ENCODE results near the gene NFIX. TPM values are rescaled to one million over a fixed set of nuclear protein-coding genes. Genes with fewer than 3 reads are reported as not detected.

Gene NFIX
- total and polyA plus RNA-seq, 9 of the 15 experiments (the other 6 are each of a cell fraction or from before 2014, with no cell fraction given), result 0.28 to 26.8 (median 5.4) TPM

- DNase-seq (ENCODE audit: extremely low read depth in 1 of 4, low spot score in 3 of 4), result no peak
- Histone ChIP-seq H3K9me3 (replicated peaks; ENCODE audit: control insufficient read depth, insufficient read depth, low read depth, low read length) (no peaks in the 10 kb centered on the region), H3K27me3 (ENCODE audit: control insufficient read depth in 2 of 2, insufficient read depth in 2 of 2, low read length in 2 of 2) (no peaks in the 10 kb centered on the region), H3K27ac (ENCODE audit: extremely low read depth, low read depth, low read length) (no peak overlapping the region), H2AFZ (ENCODE audit: low read depth, low read length) (no peak overlapping the region), H3K9me1 (ENCODE audit: control insufficient read depth, insufficient read depth, low read length) (peaks cover 4% of the 10 kb centered on the region), H3K4me3 (no peak overlapping the region), H3K4me2 (ENCODE audit: insufficient read depth, low read length) (no peak overlapping the region), H3K9ac (ENCODE audit: insufficient read depth in 1 of 2, low read depth in 2 of 2, low read length in 2 of 2) (peak overlapping the region in 1 of 2 experiments; percentile 6; a peak in 1 of 4 replicates), H3K36me3 (ENCODE audit: control insufficient read depth, insufficient read depth, low read length) (peaks cover 14% of the 10 kb centered on the region), H4K20me1 (replicated peaks; ENCODE audit: control insufficient read depth, insufficient read depth, low read length) (peaks cover 29% of the 10 kb centered on the region), H3K4me1 (replicated peaks in 1 of 2; ENCODE audit: control insufficient read depth in 2 of 2, insufficient read depth in 2 of 2, low read length in 2 of 2) (peaks cover 2 to 18% of the 10 kb centered on the region in 2 experiments; a peak in 3 of 5 replicates), H3K79me2 (ENCODE audit: control insufficient read depth, insufficient read depth, low read length) (peaks cover 9% of the 10 kb centered on the region)
- CTCF ChIA-PET (ENCODE audit: low intra/inter-chr PET ratio), result no interaction called here
- BruUV-seq (replicated peaks), result no TSS peak
- no peak for TF ChIP-seq ZNF347 (CRISPR knock-in tag; IDR thresholded peaks at IDR 0.05; ENCODE audit: low read depth)
- intact Hi-C loops (cut with micrococcal nuclease), result no loop called here
- 51% methylated on average over 6 of the region's 8 CpGs for WGBS (ENCODE audit: insufficient coverage, low coverage, missing lambda C conversion rate)
- no peak for ATAC-seq
- no peak for FAIRE-seq
- POLR2A ChIA-PET, result interaction anchor here (0.6 to 1.0 kb wide), 2 partner anchors 12 to 1459 kb away, joined by 3 to 4 read pairs; no protein-coding TSS in a partner anchor
- in situ Hi-C loops (cut with MboI), result no loop called here
Observed at GRCh38 chr19:13039211-13039789, 44.0 kb downstream of the NFIX start.

GRCh38 chr19:13040232-13040947, 45.1 kb downstream of the NFIX start:
- Histone ChIP-seq H2AFZ (ENCODE audit: low read depth, low read length) (no peak overlapping the region), H3K79me2 (ENCODE audit: control insufficient read depth, insufficient read depth, low read length) (peaks cover 4% of the 10 kb centered on the region; the same call in 2 of the 3 replicates), H3K36me3 (ENCODE audit: control insufficient read depth, insufficient read depth, low read length) (peaks cover 9% of the 10 kb centered on the region; the same call in 1 of the 3 replicates), H3K9me3 (replicated peaks; ENCODE audit: control insufficient read depth, insufficient read depth, low read depth, low read length) (no peaks in the 10 kb centered on the region), H3K9me1 (ENCODE audit: control insufficient read depth, insufficient read depth, low read length) (peaks cover 4% of the 10 kb centered on the region), H3K9ac (ENCODE audit: insufficient read depth in 1 of 2, low read depth in 2 of 2, low read length in 2 of 2) (peak overlapping the region in 1 of 2 experiments; percentile 72; a peak in 2 of 4 replicates), H4K20me1 (replicated peaks; ENCODE audit: control insufficient read depth, insufficient read depth, low read length) (peaks cover 21% of the 10 kb centered on the region), H3K4me3 (no peak overlapping the region), H3K4me1 (replicated peaks in 1 of 2; ENCODE audit: control insufficient read depth in 2 of 2, insufficient read depth in 2 of 2, low read length in 2 of 2) (peaks cover 2 to 18% of the 10 kb centered on the region in 2 experiments; a peak in 3 of 5 replicates), H3K27ac (ENCODE audit: extremely low read depth, low read depth, low read length) (no peak overlapping the region; the same call in 2 of the 3 replicates), H3K27me3 (ENCODE audit: control insufficient read depth in 2 of 2, insufficient read depth in 2 of 2, low read length in 2 of 2) (no peaks in the 10 kb centered on the region), H3K4me2 (ENCODE audit: insufficient read depth, low read length) (no peak overlapping the region)
- no TSS peak for BruUV-seq (replicated peaks)
- in situ Hi-C loops (cut with MboI), result no loop called here
- no peak for ATAC-seq
- no peak for FAIRE-seq
- ChIA-PET CTCF (ENCODE audit: low intra/inter-chr PET ratio) (no interaction called here), POLR2A (interaction anchor here (0.9 to 1.0 kb wide), 2 partner anchors 11 to 13 kb away, joined by 3 read pairs; no protein-coding TSS in a partner anchor)
- DNase-seq (ENCODE audit: extremely low read depth in 1 of 4, low spot score in 3 of 4), result no peak
- TF ChIP-seq SRSF7 (optimal IDR thresholded peaks at IDR 0.05; ENCODE audit: low read depth, low read length), result no peak
- intact Hi-C loops (cut with micrococcal nuclease), result no loop called here
- 74% methylated on average over 15 of the region's 15 CpGs for WGBS (ENCODE audit: insufficient coverage, low coverage, missing lambda C conversion rate)
